NCI-H187 treated with DMSO at 0.1 percent for 48 hours (cell line): ENCODE data around the gene MTHFD2.
A peak's percentile ranks its signal among the peaks of the same experiment; 100 is the strongest.
"Not testable (repeated sequence)": the region's sequence is repeated elsewhere in the genome, so short reads cannot be mapped to it uniquely, and the experiment has no call there.

Experiments
- DNase-seq: peaks from one replicate; lab custom pipeline; 2025; lab: John Stamatoyannopoulos, UW

The MTHFD2 gene

GRCh38 chr2:74198461-74199274, at the start of gene MTHFD2:
Gene MTHFD2, plus strand, starts transcription at chr2:74198615. Its CDS starts 27 bp downstream, at chr2:74198642.
- DNase-seq = peak; percentile 70

GRCh38 chr2:74149247-74149525, 49.2 kb upstream of the MTHFD2 start:
- no peak for DNase-seq

- no peak for DNase-seq
Observed at GRCh38 chr2:74149570-74150319, 48.7 kb upstream of the MTHFD2 start.

- DNase-seq = no peak
Observed at GRCh38 chr2:74152954-74153353, 45.5 kb upstream of the MTHFD2 start.

- DNase-seq = no peak
Observed at GRCh38 chr2:74155830-74156229, 42.6 kb upstream of the MTHFD2 start.

GRCh38 chr2:74162951-74163350, 35.5 kb upstream of the MTHFD2 start:
- DNase-seq = no peak

- DNase-seq = no peak
Observed at GRCh38 chr2:74164761-74165160, 33.7 kb upstream of the MTHFD2 start.

GRCh38 chr2:74168739-74169138, 29.7 kb upstream of the MTHFD2 start:
- no peak for DNase-seq

- no peak for DNase-seq
Observed at GRCh38 chr2:74174909-74175308, 23.5 kb upstream of the MTHFD2 start.

- no peak for DNase-seq
Observed at GRCh38 chr2:74177696-74178095, 20.7 kb upstream of the MTHFD2 start.

- DNase-seq = peak; percentile 82
Observed at GRCh38 chr2:74178211-74179062, 20.0 kb upstream of the MTHFD2 start, which contains the start of gene MOB1A. Gene MOB1A, minus strand, starts transcription at chr2:74178879. Its CDS starts 205 bp downstream, at chr2:74178674.

- no peak for DNase-seq
Observed at GRCh38 chr2:74179063-74179865, 19.2 kb upstream of the MTHFD2 start.

GRCh38 chr2:74181739-74182138, 16.7 kb upstream of the MTHFD2 start:
- no peak for DNase-seq

- DNase-seq = no peak
Observed at GRCh38 chr2:74183878-74184277, 14.5 kb upstream of the MTHFD2 start.

GRCh38 chr2:74186038-74186437, 12.4 kb upstream of the MTHFD2 start:
- no peak for DNase-seq

- DNase-seq = not testable (repeated sequence)
Observed at GRCh38 chr2:74186706-74187105, 11.7 kb upstream of the MTHFD2 start.

- DNase-seq = no peak
Observed at GRCh38 chr2:74188018-74188601, 10.3 kb upstream of the MTHFD2 start.

- no peak for DNase-seq
Observed at GRCh38 chr2:74188696-74189095, 9.7 kb upstream of the MTHFD2 start.

- no peak for DNase-seq
Observed at GRCh38 chr2:74191596-74192380, 6.6 kb upstream of the MTHFD2 start.

- no peak for DNase-seq
Observed at GRCh38 chr2:74194799-74195198, 3.6 kb upstream of the MTHFD2 start.
